CD4-positive, alpha-beta T cell treated with Interleukin-6 for 4 hours (primary cell): Measurements from ENCODE around the gene RFFL.
"Not testable (repeated sequence)": the region's sequence is repeated elsewhere in the genome, so short reads cannot be mapped to it uniquely, and the experiment has no call there.

Experiments used
- DNase-seq: peaks from one replicate; pipeline ENCODE4 v3.0.0-alpha.2; 2020; ENCODE audit warnings: mixed read lengths

RFFL gene

GRCh38 chr17:35001549-35001948, 62.0 kb downstream of the RFFL start:
- DNase-seq, result no peak

- DNase-seq, result not testable (repeated sequence)
Observed at GRCh38 chr17:35000965-35001364, 62.5 kb downstream of the RFFL start.

- DNase-seq, result no peak
Observed at GRCh38 chr17:34999456-34999855, 64.1 kb downstream of the RFFL start.

- peak; percentile 82 for DNase-seq
Observed at GRCh38 chr17:34998205-34998604, 65.3 kb downstream of the RFFL start.

GRCh38 chr17:34997355-34997862, 66.1 kb downstream of the RFFL start:
- no peak for DNase-seq

GRCh38 chr17:34996422-34997285, 66.9 kb downstream of the RFFL start:
- no peak for DNase-seq

GRCh38 chr17:34993031-34993430, 70.5 kb downstream of the RFFL start:
- DNase-seq, result no peak

- DNase-seq, result no peak
Observed at GRCh38 chr17:34991606-34992005, 71.9 kb downstream of the RFFL start.

GRCh38 chr17:34990921-34991365, 72.6 kb downstream of the RFFL start:
- no peak for DNase-seq

- no peak for DNase-seq
Observed at GRCh38 chr17:34989473-34989872, 74.0 kb downstream of the RFFL start.

GRCh38 chr17:34988644-34989043, 74.9 kb downstream of the RFFL start:
- DNase-seq, result no peak

GRCh38 chr17:34987232-34987631, 76.3 kb downstream of the RFFL start:
- DNase-seq, result no peak

GRCh38 chr17:34981538-34982241, 81.8 kb downstream of the RFFL start:
- DNase-seq, result no peak

GRCh38 chr17:34980681-34981537, 82.6 kb downstream of the RFFL start:
- peak; percentile 83 for DNase-seq

GRCh38 chr17:34980353-34980680, 83.2 kb downstream of the RFFL start, which contains the start of gene LIG3:
TSS of gene LIG3 (plus strand) at chr17:34980512. CDS start at chr17:34983006, 2,494 bp downstream.
- peak; percentile 96 for DNase-seq

GRCh38 chr17:34979650-34980352, 83.7 kb downstream of the RFFL start:
- DNase-seq, result no peak

- DNase-seq, result no peak
Observed at GRCh38 chr17:34979153-34979552, 84.4 kb downstream of the RFFL start.

GRCh38 chr17:34974794-34975785, 88.4 kb downstream of the RFFL start:
- DNase-seq, result no peak

GRCh38 chr17:34974179-34974578, 89.3 kb downstream of the RFFL start:
- DNase-seq, result no peak

- DNase-seq, result peak; percentile 90
Observed at GRCh38 chr17:34961093-34961911, 102.2 kb downstream of the RFFL start, which contains the start of the genes CCT6B and ZNF830. TSS of gene CCT6B (minus strand) at chr17:34961460. CDS start at chr17:34961393, 67 bp downstream. TSS of gene ZNF830 (plus strand) at chr17:34961540. CDS start at chr17:34961567, 27 bp downstream.
